H1 (cell line): ENCODE data around the gene ZNF362. TPM values are rescaled to one million over a fixed set of nuclear protein-coding genes. Genes with fewer than 3 reads are reported as not detected.

Experiments used
- CTCF ChIA-PET: fragments of 300-600 bp; sonication (Branson Sonifier 250); formaldehyde crosslinking; loops from one replicate; lab custom pipeline; 2021; ENCODE audit not compliant: partially characterized antibody; lab: Charles Lee
- POLR2A ChIA-PET: fragments of 300-600 bp; sonication (Branson Sonifier 250); formaldehyde crosslinking; loops from one replicate; lab custom pipeline; 2021; ENCODE audit warnings: inconsistent platforms; ENCODE audit not compliant: partially characterized antibody; lab: Charles Lee
- DNase-seq, 2 experiments: peaks; one replicate each; pipeline versions ENCODE4 v3.0.0 to v3.0.0-alpha.2; 2010 to 2022; ENCODE audit warnings: low spot score in 2 of 2, low read depth in 1 of 2, mixed read lengths in 1 of 2
- FAIRE-seq: peaks from 2 replicates; lab custom pipeline; 2011; peaks lifted over from hg19 to GRCh38; lab: Jason Lieb, UNC
- H2AFZ ChIP-seq: 2 replicates; pipeline ENCODE4 v1.8.1; 2012; ENCODE audit warnings: low read length, inconsistent platforms
- H2AK5ac ChIP-seq: 2 replicates; pipeline ENCODE4 v1.6.1; 2013; ENCODE audit warnings: low read depth, low read length
- H2BK120ac ChIP-seq: replicated peaks from 2 replicates; pipeline ENCODE3; 2013; ENCODE audit warnings: low read depth, low read length, inconsistent platforms
- H2BK12ac ChIP-seq: 2 replicates; pipeline ENCODE4 v1.6.1; 2013; ENCODE audit warnings: low read depth, low read length
- H2BK15ac ChIP-seq: 2 replicates; pipeline ENCODE4 v1.6.1; 2013; ENCODE audit warnings: low read length
- H2BK20ac ChIP-seq: 2 replicates; pipeline ENCODE4 v1.6.1; 2013; ENCODE audit warnings: low read length
- H2BK5ac ChIP-seq: 2 replicates; pipeline ENCODE4 v1.6.1; 2013; ENCODE audit warnings: low read depth, low read length
- H3K14ac ChIP-seq: 2 replicates; pipeline ENCODE4 v1.6.1; 2013; ENCODE audit warnings: inconsistent platforms; ENCODE audit not compliant: insufficient read length
- H3K18ac ChIP-seq: 2 replicates; pipeline ENCODE4 v1.6.1; 2013; ENCODE audit warnings: low read length; ENCODE audit errors: extremely low read depth
- H3K23ac ChIP-seq: 2 replicates; pipeline ENCODE4 v1.6.1; 2013; ENCODE audit warnings: inconsistent platforms; ENCODE audit not compliant: insufficient read length
- H3K23me2 ChIP-seq: 2 replicates; pipeline ENCODE4 v1.6.1; 2013; ENCODE audit warnings: low read depth, low read length
- H3K27ac ChIP-seq: 2 replicates; pipeline ENCODE4 v1.6.1; 2011; ENCODE audit warnings: low read depth, low read length, inconsistent platforms
- H3K27me3 ChIP-seq, 4 experiments: replicated peaks in 1 of 4; 1 replicate in 1 of 4; 2 replicates in 3 of 4; pipeline versions ENCODE4 v1.6.1 to v1.8.1; 2011 to 2013; ENCODE audit warnings: low read length in 3 of 4, mild to moderate bottlenecking in 3 of 4, inconsistent platforms in 2 of 4, mixed read lengths in 2 of 4, moderate library complexity in 1 of 4; ENCODE audit not compliant: control insufficient read depth in 3 of 4, insufficient read depth in 3 of 4; ENCODE audit errors: extremely low read depth in 1 of 4
- H3K36me3 ChIP-seq, 4 experiments: 2 replicates each; pipeline versions ENCODE4 v1.6.1 to v1.8.1; 2011 to 2013; ENCODE audit warnings: mild to moderate bottlenecking in 4 of 4, low read length in 3 of 4, moderate library complexity in 2 of 4, control low read depth in 1 of 4, inconsistent platforms in 1 of 4; ENCODE audit not compliant: insufficient read depth in 4 of 4, control insufficient read depth in 2 of 4
- H3K4ac ChIP-seq: replicated peaks from 2 replicates; pipeline ENCODE3; 2013; ENCODE audit warnings: low read length, low read depth, mixed read lengths, inconsistent platforms; ENCODE audit not compliant: insufficient read length
- H3K4me1 ChIP-seq, 4 experiments: replicated peaks in 1 of 4; 1 replicate in 1 of 4; 2 replicates in 3 of 4; pipeline versions ENCODE4 v1.6.1 to v1.8.1; 2011 to 2013; ENCODE audit warnings: low read length in 3 of 4, inconsistent platforms in 2 of 4, mixed read lengths in 1 of 4; ENCODE audit not compliant: insufficient read depth in 4 of 4, control insufficient read depth in 3 of 4
- H3K4me2 ChIP-seq, 2 experiments: 2 replicates each; pipeline versions ENCODE4 v1.6.1 to v1.8.1; 2011 to 2013; ENCODE audit warnings: low read depth in 2 of 2, low read length in 2 of 2, control low read depth in 1 of 2, inconsistent platforms in 1 of 2, mild to moderate bottlenecking in 1 of 2; ENCODE audit not compliant: insufficient read depth in 1 of 2
- H3K4me3 ChIP-seq, 4 experiments: fragments of 200-600, 300-600 bp in 1 of 4; sonication (generic), shearing (Covaris generic), sonication (Bioruptor Twin) in 1 of 4; 2 replicates each; pipeline versions ENCODE4 v1.5.1 to v1.8.1; 2011 to 2016; ENCODE audit warnings: low read length in 4 of 4, low read depth in 3 of 4, control low read depth in 2 of 4, inconsistent platforms in 2 of 4, mild to moderate bottlenecking in 2 of 4, mixed read lengths in 1 of 4, moderate library complexity in 1 of 4; ENCODE audit not compliant: insufficient read depth in 2 of 4; ENCODE audit errors: extremely low read depth in 1 of 4
- H3K56ac ChIP-seq: replicated peaks from 2 replicates; pipeline ENCODE3; 2013; ENCODE audit warnings: low read depth, mild to moderate bottlenecking, mixed read lengths, low read length, inconsistent platforms; ENCODE audit not compliant: insufficient read length
- H3K79me1 ChIP-seq: 2 replicates; pipeline ENCODE4 v1.6.1; 2013; ENCODE audit warnings: low read depth, low read length, control low read depth
- H3K79me2 ChIP-seq, 2 experiments: 2 replicates each; pipeline versions ENCODE4 v1.6.1 to v1.8.1; 2012 to 2013; ENCODE audit warnings: low read length in 2 of 2, mild to moderate bottlenecking in 2 of 2, inconsistent platforms in 1 of 2; ENCODE audit not compliant: insufficient read depth in 2 of 2, control insufficient read depth in 1 of 2
- H3K9ac ChIP-seq, 4 experiments: replicated peaks in 1 of 4; 1 replicate in 1 of 4; 2 replicates in 3 of 4; pipeline versions ENCODE4 v1.6.1 to v1.8.1; 2011 to 2013; ENCODE audit warnings: low read depth in 3 of 4, low read length in 3 of 4, control low read depth in 2 of 4, mild to moderate bottlenecking in 2 of 4, moderate library complexity in 2 of 4, inconsistent platforms in 1 of 4; ENCODE audit errors: extremely low read depth in 1 of 4
- H3K9me3 ChIP-seq, 2 experiments: 2 replicates each; pipeline versions ENCODE4 v1.6.1 to v1.8.1; 2012 to 2013; ENCODE audit warnings: mild to moderate bottlenecking in 2 of 2, moderate library complexity in 2 of 2, control low read depth in 1 of 2, inconsistent platforms in 1 of 2, low read depth in 1 of 2, low read length in 1 of 2, mixed read lengths in 1 of 2; ENCODE audit not compliant: insufficient read depth in 2 of 2
- H4K20me1 ChIP-seq, 2 experiments: replicated peaks in 1 of 2; 2 replicates each; pipeline versions ENCODE3 to v1.8.1; 2011 to 2013; ENCODE audit warnings: inconsistent platforms in 2 of 2, low read length in 2 of 2, mild to moderate bottlenecking in 1 of 2; ENCODE audit not compliant: insufficient read depth in 2 of 2, control insufficient read depth in 1 of 2
- H4K5ac ChIP-seq: 2 replicates; pipeline ENCODE4 v1.6.1; 2013; ENCODE audit warnings: low read length, low read depth, mixed read lengths, inconsistent platforms; ENCODE audit not compliant: insufficient read length
- H4K8ac ChIP-seq: 2 replicates; pipeline ENCODE4 v1.8.0; 2013; ENCODE audit warnings: mild to moderate bottlenecking, moderate library complexity, low read length, inconsistent platforms; ENCODE audit not compliant: insufficient read depth; ENCODE audit errors: extremely low read depth
- H4K91ac ChIP-seq: replicated peaks from 2 replicates; pipeline ENCODE3; 2013; ENCODE audit warnings: low read length, mixed read lengths, inconsistent platforms; ENCODE audit not compliant: insufficient read length
- BACH1 ChIP-seq: IDR thresholded peaks from 2 replicates; pipeline ENCODE4 v1.6.1; 2012; ENCODE audit warnings: low read length, improper control_type of control experiment
- CBX8 ChIP-seq: fragments of 300-800, 300-1000 bp; sonication (generic); IDR thresholded peaks from 2 replicates; pipeline ENCODE4 v1.7.1; 2016; ENCODE audit warnings: low read depth, low read length, borderline replicate concordance
- EGR1 ChIP-seq: IDR thresholded peaks from 2 replicates; pipeline ENCODE4 v1.6.1; 2011; ENCODE audit warnings: low read depth, low read length, borderline replicate concordance
- MAX ChIP-seq: IDR thresholded peaks from 2 replicates; pipeline ENCODE4 v1.6.1; 2012; ENCODE audit warnings: inconsistent platforms
- RXRA ChIP-seq: IDR thresholded peaks from 2 replicates; pipeline ENCODE4 v1.6.1; 2011; ENCODE audit warnings: low read depth, mild to moderate bottlenecking, low read length, moderate library complexity; ENCODE audit not compliant: insufficient read depth
- SIRT6 ChIP-seq: IDR thresholded peaks from one replicate; pipeline ENCODE4 v1.7.1; 2012; ENCODE audit warnings: low read length, inconsistent platforms
- SP1 ChIP-seq: IDR thresholded peaks from 2 replicates; pipeline ENCODE4 v1.6.1; 2011; ENCODE audit warnings: low read depth, low read length
- SP2 ChIP-seq: IDR thresholded peaks from 2 replicates; pipeline ENCODE4 v1.6.1; 2012; ENCODE audit warnings: mild to moderate bottlenecking, low read length, inconsistent platforms
- TAF7 ChIP-seq: optimal IDR thresholded peaks from 2 replicates; pipeline ENCODE3; 2011; ENCODE audit warnings: low read depth, mild to moderate bottlenecking, inconsistent platforms, low read length, moderate library complexity, borderline replicate concordance
- TCF12 ChIP-seq: IDR thresholded peaks from 2 replicates; pipeline ENCODE4 v1.6.1; 2011; ENCODE audit warnings: low read depth, mild to moderate bottlenecking, low read length
- TEAD4 ChIP-seq: IDR thresholded peaks from 2 replicates; pipeline ENCODE4 v1.6.1; 2012; ENCODE audit warnings: low read depth, low read length, inconsistent platforms, mixed read lengths
- YY1 ChIP-seq: IDR thresholded peaks from 2 replicates; pipeline ENCODE4 v1.6.1; 2011; ENCODE audit warnings: low read depth, mild to moderate bottlenecking, low read length
- ZNF274 ChIP-seq: IDR thresholded peaks from 2 replicates; pipeline ENCODE4 v1.7.0; 2012; ENCODE audit warnings: low read length, borderline replicate concordance; ENCODE audit errors: extremely low read depth
- WGBS, 2 experiments: shearing (Covaris generic) in 1 of 2; methylation state at CpG; one replicate each; pipeline versions ENCODE4 v1.1.6 to v1.1.7; 2013 to 2015; ENCODE audit warnings: low lambda C conversion rate in 2 of 2, mixed read lengths in 2 of 2, inconsistent platforms in 1 of 2, low coverage in 1 of 2, missing lambda C conversion rate in 1 of 2; ENCODE audit not compliant: insufficient replicate concordance in 2 of 2, insufficient coverage in 1 of 2, insufficient read length in 1 of 2; ENCODE audit errors: extremely low coverage in 1 of 2, missing lambda C conversion rate in 1 of 2; 5-methylcytosine and 5-hydroxymethylcytosine counted together
- polyA plus RNA-seq, 7 experiments: library from polyadenylated mRNA; depleted of rRNA in 3 of 7; stranded (reverse) in 5 of 7; unstranded in 2 of 7; fragments of >200 nt in 5 of 7; fragments of 200-250 nt in 2 of 7; gene quantifications; 1 replicate in 5 of 7; 2 replicates in 1 of 7; 4 replicates in 1 of 7; pipeline versions ENCODE4 v1.2.1 to v1.2.3, GENCODE V29; 2011 to 2013; ENCODE audit warnings: missing spikeins in 2 of 7, mixed read lengths in 2 of 7
- total RNA-seq: library from RNA; stranded (reverse); fragmentation: NEBNext Ultra II Directional; extraction: Animal tissue kit (Norgen Biotek cat#: 25700); gene quantifications from 2 replicates; pipeline ENCODE4 v1.2.1, GENCODE V29; 2021

ZNF362 gene
- total and polyA plus RNA-seq, 2 of the 8 experiments (the other 6 are each of a cell fraction or from before 2014, with no cell fraction given): 24.2 to 27.8 TPM

DNA sequence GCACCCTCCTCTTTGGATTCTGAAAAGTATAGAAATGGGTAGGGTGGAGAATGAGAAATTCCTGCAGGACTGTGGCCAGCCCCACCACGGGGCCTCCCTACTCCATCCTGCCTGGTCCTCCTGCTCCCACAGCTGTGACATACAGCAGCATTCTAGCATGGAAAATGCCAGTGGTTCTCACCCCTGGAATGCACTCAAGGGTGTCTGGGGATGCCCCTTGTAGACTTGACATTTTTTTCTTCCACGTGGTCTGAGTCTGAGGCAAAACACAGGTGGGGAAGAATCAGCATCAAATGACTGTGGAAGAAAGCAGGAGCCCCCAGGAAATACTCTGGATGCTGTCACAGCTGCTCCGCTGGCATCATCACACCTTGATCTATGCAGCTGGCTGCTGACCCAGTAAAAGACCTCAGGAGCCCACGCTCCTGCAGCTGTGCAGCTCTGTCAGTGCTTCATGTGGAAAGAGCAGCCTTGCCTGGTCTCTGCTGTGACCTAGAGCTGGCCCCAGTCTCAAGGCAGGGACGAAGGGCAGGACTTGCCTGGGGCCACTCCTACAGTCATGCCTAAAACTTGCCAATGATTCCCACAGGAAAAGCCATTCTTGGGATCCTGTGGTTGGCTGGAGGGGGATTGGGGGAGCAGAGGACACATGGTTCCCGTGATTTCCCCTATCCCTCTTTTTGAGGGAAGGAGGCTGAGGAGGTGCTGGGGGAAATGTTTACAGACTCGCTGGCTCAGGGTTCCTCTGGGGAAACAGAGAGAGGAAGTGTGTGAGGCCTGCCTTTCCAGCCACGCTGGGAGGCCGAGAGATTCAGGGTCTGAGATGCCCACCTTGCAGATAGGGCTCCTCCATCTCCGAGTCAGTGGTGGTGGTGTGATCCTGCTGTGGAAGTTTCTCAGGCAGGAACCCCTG, 75.4 kb downstream of the ZNF362 start:
- Histone ChIP-seq H4K20me1 (peaks cover 0 to 6% of the 10 kb centered on the region in 2 experiments), H3K56ac (no peak overlapping the region), H2BK12ac (no peak overlapping the region), H3K23ac (no peak overlapping the region), H3K36me3 (peaks cover 0 to 9% (median 7%) of the 10 kb centered on the region in 4 experiments; a peak in 5 of 8 replicates), H2BK15ac (no peak overlapping the region), H3K4me2 (no peak overlapping the region), H2AK5ac (no peak overlapping the region), H2BK120ac (no peak overlapping the region), H3K79me2 (no peaks in the 10 kb centered on the region), H3K27me3 (no peaks in the 10 kb centered on the region), H4K91ac (no peak overlapping the region), H4K8ac (peak overlapping the region; percentile 0; the same call in 1 of the 2 replicates), H2BK20ac (no peak overlapping the region), H3K23me2 (no peaks in the 10 kb centered on the region), H3K79me1 (no peaks in the 10 kb centered on the region), H3K9me3 (no peaks in the 10 kb centered on the region), H3K4me3 (no peak overlapping the region), H2BK5ac (no peak overlapping the region), H3K4ac (no peak overlapping the region), H2AFZ (no peak overlapping the region), H3K4me1 (peaks cover 0 to 3% (median 0%) of the 10 kb centered on the region in 4 experiments; a peak in 1 of 7 replicates), H3K9ac (no peak overlapping the region), H3K14ac (no peak overlapping the region), H3K18ac (no peak overlapping the region), H4K5ac (no peak overlapping the region), H3K27ac (no peak overlapping the region)
- FAIRE-seq (no peak), DNase-seq (no peak)
- CTCF ChIA-PET: interaction anchor here (0.6 to 5.0 kb wide), 5 partner anchors 7 to 407 kb away, joined by 3 to 36 read pairs (median 3); no protein-coding TSS in a partner anchor
- POLR2A ChIA-PET: no interaction called here
- 84% methylated on average over 10 of the region's 10 CpGs; no CpG with 5 or more reads in 1 of the 2 experiments for WGBS, 2 experiments
- TF ChIP-seq MAX (no peak), TCF12 (no peak), EGR1 (no peak), CBX8 (no peak), TAF7 (no peak), SP1 (no peak), RXRA (no peak), BACH1 (no peak), SIRT6 (no peak), YY1 (no peak), TEAD4 (no peak), ZNF274 (no peak), SP2 (no peak)
